Fibroblast of lung (primary cell): Measurements from ENCODE around the gene TTLL4. TPM values are rescaled to one million over a fixed set of nuclear protein-coding genes. Genes with fewer than 3 reads are reported as not detected.

ENCODE experiments used
- DNase-seq, 2 donors: peaks; one replicate each; pipeline versions ENCODE4 v3.0.0 to v3.0.0-alpha.2; 2010; ENCODE audit warnings: low read depth in 2 of 2
- H2AFZ ChIP-seq: 2 replicates; pipeline ENCODE4 v1.5.1; 2012; ENCODE audit warnings: low read length, control low read depth, inconsistent platforms
- H3K27ac ChIP-seq: 2 replicates; pipeline ENCODE4 v1.5.1; 2011; ENCODE audit warnings: low read length, control low read depth; ENCODE audit not compliant: insufficient read depth
- H3K27me3 ChIP-seq: 2 replicates; pipeline ENCODE4 v1.5.1; 2011; ENCODE audit warnings: mild to moderate bottlenecking, low read length; ENCODE audit not compliant: control insufficient read depth, insufficient read depth
- H3K36me3 ChIP-seq: 2 replicates; pipeline ENCODE4 v1.5.1; 2011; ENCODE audit warnings: low read length; ENCODE audit not compliant: control insufficient read depth, insufficient read depth
- H3K4me1 ChIP-seq: 2 replicates; pipeline ENCODE4 v1.5.1; 2011; ENCODE audit warnings: low read length; ENCODE audit not compliant: control insufficient read depth, insufficient read depth; ENCODE audit errors: extremely low read depth
- H3K4me2 ChIP-seq: 2 replicates; pipeline ENCODE4 v1.5.1; 2011; ENCODE audit warnings: low read length, control low read depth; ENCODE audit not compliant: insufficient read depth; ENCODE audit errors: extremely low read depth
- H3K4me3 ChIP-seq, 4 experiments: fragments of 200-600 bp in 1 of 4; sonication (generic) in 1 of 4; replicated peaks in 1 of 4; 2 replicates each; pipeline ENCODE4 v1.5.1; 2011 to 2016; ENCODE audit warnings: low read length in 4 of 4, low read depth in 3 of 4, mild to moderate bottlenecking in 3 of 4, control low read depth in 2 of 4, inconsistent platforms in 1 of 4, mixed read lengths in 1 of 4; ENCODE audit not compliant: insufficient read depth in 1 of 4; ENCODE audit errors: control extremely low read depth in 1 of 4
- H3K79me2 ChIP-seq: 2 replicates; pipeline ENCODE4 v1.5.1; 2012; ENCODE audit warnings: mild to moderate bottlenecking, low read length, inconsistent platforms; ENCODE audit not compliant: control insufficient read depth, insufficient read depth
- H3K9ac ChIP-seq: 2 replicates; pipeline ENCODE4 v1.5.1; 2011; ENCODE audit warnings: mild to moderate bottlenecking, low read length, control low read depth; ENCODE audit not compliant: insufficient read depth
- H3K9me3 ChIP-seq: 2 replicates; pipeline ENCODE4 v1.5.1; 2012; ENCODE audit warnings: low read depth, low read length; ENCODE audit not compliant: control insufficient read depth, insufficient read depth
- H4K20me1 ChIP-seq: 2 replicates; pipeline ENCODE4 v1.5.1; 2011; ENCODE audit warnings: low read length; ENCODE audit not compliant: control insufficient read depth, insufficient read depth; ENCODE audit errors: extremely low read depth
- EZH2 ChIP-seq: IDR thresholded peaks from 2 replicates; pipeline ENCODE4 v1.5.1; 2012; ENCODE audit warnings: low read length, control low read depth, mild to moderate bottlenecking; ENCODE audit errors: missing control alignments
- polyA plus RNA-seq, 2 donors: library from polyadenylated mRNA; depleted of rRNA in 1 of 2; stranded (reverse) in 1 of 2; unstranded in 1 of 2; fragments of >200 nt; gene quantifications; 2 replicates each; pipeline ENCODE4 v1.2.1, GENCODE V29; 2011 to 2012; ENCODE audit warnings: missing spikeins in 1 of 2
- total RNA-seq: library from RNA; depleted of rRNA; stranded (reverse); fragments of >200 nt; gene quantifications from 2 replicates; pipeline ENCODE4 v1.2.1, GENCODE V29; 2014
- TF ChIP-seq, protein P1 (sequence below), 2 donors: IDR thresholded peaks in 1 of 2; conservative IDR thresholded peaks in 1 of 2; 1 replicate in 1 of 2; 2 replicates in 1 of 2; pipeline ENCODE4 v1.5.1; 2011 to 2012; ENCODE audit warnings: low read length in 2 of 2, control low read depth in 1 of 2, inconsistent platforms in 1 of 2, low read depth in 1 of 2, mild to moderate bottlenecking in 1 of 2

The TTLL4 gene
- total and polyA plus RNA-seq, 2 donors (not counting 1 experiment from before 2014, with no cell fraction given): 6.1 to 9.4 TPM

DNA sequence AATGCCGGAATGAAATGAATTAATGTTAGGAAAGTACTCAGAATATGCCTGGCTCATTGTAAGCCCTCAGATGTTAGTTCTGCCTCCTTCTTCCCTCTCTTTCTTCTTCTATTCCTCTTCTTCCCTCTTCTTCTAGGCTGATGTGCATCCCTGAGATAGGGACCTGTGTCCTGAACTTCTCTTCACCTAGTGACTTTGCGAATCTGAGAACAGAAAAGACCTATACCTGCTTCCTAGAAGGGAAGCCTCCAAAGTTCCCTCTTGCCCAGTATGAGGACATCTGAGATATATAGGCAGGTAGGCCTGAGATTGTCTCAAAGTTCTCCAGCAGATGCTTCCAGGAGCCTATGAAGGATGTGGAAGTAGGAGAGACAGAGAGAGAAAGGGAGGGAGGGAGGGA is 63.2 kb downstream of the TTLL4 start:
- Histone ChIP-seq H3K4me3 (no peak overlapping the region), H3K4me1 (no peaks in the 10 kb centered on the region), H2AFZ (no peak overlapping the region), H3K27me3 (no peaks in the 10 kb centered on the region), H4K20me1 (no peaks in the 10 kb centered on the region), H3K79me2 (no peaks in the 10 kb centered on the region), H3K9me3 (no peaks in the 10 kb centered on the region), H3K27ac (no peak overlapping the region), H3K4me2 (no peak overlapping the region), H3K36me3 (no peaks in the 10 kb centered on the region), H3K9ac (no peak overlapping the region)
- TF ChIP-seq EZH2: no peak
- TF ChIP-seq, protein P1, sequence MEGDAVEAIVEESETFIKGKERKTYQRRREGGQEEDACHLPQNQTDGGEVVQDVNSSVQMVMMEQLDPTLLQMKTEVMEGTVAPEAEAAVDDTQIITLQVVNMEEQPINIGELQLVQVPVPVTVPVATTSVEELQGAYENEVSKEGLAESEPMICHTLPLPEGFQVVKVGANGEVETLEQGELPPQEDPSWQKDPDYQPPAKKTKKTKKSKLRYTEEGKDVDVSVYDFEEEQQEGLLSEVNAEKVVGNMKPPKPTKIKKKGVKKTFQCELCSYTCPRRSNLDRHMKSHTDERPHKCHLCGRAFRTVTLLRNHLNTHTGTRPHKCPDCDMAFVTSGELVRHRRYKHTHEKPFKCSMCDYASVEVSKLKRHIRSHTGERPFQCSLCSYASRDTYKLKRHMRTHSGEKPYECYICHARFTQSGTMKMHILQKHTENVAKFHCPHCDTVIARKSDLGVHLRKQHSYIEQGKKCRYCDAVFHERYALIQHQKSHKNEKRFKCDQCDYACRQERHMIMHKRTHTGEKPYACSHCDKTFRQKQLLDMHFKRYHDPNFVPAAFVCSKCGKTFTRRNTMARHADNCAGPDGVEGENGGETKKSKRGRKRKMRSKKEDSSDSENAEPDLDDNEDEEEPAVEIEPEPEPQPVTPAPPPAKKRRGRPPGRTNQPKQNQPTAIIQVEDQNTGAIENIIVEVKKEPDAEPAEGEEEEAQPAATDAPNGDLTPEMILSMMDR (conservative IDR thresholded peaks at IDR 0.05 in 1 of 2, IDR thresholded peaks at IDR 0.05 in 1 of 2; ENCODE audit: low read depth in 1 of 2, low read length in 2 of 2): no peak
- no peak for DNase-seq

DNA sequence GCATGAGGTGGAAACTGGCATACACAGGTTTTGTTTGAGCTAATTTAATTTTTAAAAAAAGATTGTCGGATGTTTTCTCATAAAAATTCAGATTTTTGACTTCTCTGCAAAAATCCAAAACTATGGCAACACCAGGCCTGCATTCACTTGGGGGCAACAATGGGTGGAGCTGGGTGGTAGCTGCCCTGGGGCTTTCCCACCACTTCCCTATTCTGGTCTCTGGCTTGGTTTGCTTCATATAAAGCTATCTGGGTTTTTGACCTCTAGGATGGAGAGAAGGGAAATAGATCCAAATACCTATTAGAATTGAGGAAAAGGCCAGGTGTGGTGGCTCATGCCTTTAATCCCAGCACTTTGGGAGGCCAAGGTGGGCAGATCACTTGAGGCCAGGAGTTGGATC is 65.9 kb downstream of the TTLL4 start:
- Histone ChIP-seq H3K9me3 (no peaks in the 10 kb centered on the region), H3K4me2 (no peak overlapping the region), H2AFZ (no peak overlapping the region), H4K20me1 (no peaks in the 10 kb centered on the region), H3K27ac (no peak overlapping the region), H3K4me3 (no peak overlapping the region), H3K79me2 (no peaks in the 10 kb centered on the region), H3K27me3 (no peaks in the 10 kb centered on the region), H3K4me1 (peaks cover 2% of the 10 kb centered on the region), H3K36me3 (no peaks in the 10 kb centered on the region), H3K9ac (no peak overlapping the region)
- TF ChIP-seq, protein P1 (conservative IDR thresholded peaks at IDR 0.05 in 1 of 2, IDR thresholded peaks at IDR 0.05 in 1 of 2; ENCODE audit: low read depth in 1 of 2, low read length in 2 of 2): no peak
- TF ChIP-seq EZH2: no peak
- no peak for DNase-seq

DNA sequence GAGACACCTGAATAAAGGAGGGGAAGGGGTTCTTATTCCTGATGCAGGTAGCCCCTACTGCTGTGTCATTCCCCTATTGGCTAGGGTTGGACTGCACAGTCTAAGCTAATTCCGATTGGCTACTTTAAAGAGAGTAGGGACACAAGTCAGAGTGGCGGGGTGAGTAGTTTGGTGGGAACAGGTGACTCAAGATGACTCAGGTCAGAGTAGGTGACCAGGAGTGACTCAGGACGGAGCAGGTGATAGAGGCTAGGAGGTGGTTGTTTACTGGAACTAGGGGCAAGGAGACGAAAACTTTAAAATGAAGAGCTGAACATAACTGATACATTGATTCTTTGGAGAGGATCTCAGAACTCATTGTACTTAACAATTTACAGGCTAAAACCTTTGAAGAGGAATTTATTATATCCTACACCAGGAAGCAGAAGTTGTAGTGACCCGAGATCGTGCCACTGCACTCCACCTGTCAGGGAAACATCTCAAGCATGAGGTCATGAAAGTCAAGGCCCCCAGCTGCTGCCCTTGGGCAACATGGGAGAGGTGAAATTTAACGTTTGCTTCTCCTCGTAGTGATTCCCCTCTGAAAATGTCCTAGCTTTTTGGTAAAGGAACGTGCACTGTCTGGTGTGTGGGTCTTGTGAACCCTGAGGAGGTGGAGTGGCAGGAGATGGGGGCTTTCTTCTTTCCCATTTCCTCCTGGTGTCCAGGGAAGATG is 66.8 kb downstream of the TTLL4 start:
- H3K36me3 ChIP-seq: no peaks in the 10 kb centered on the region
- no peak overlapping the region for H3K4me3 ChIP-seq
- H3K9me3 ChIP-seq: no peaks in the 10 kb centered on the region
- H3K4me1 ChIP-seq: peaks cover 2% of the 10 kb centered on the region
- H3K9ac ChIP-seq: no peak overlapping the region
- H3K4me2 ChIP-seq: no peak overlapping the region
- H4K20me1 ChIP-seq: no peaks in the 10 kb centered on the region
- no peak overlapping the region for H3K27ac ChIP-seq
- H3K79me2 ChIP-seq: no peaks in the 10 kb centered on the region
- TF ChIP-seq, protein P1 (conservative IDR thresholded peaks at IDR 0.05 in 1 of 2, IDR thresholded peaks at IDR 0.05 in 1 of 2; ENCODE audit: low read depth in 1 of 2, low read length in 2 of 2): no peak
- no peak for TF ChIP-seq EZH2
- no peaks in the 10 kb centered on the region for H3K27me3 ChIP-seq
- DNase-seq: no peak
- no peak overlapping the region for H2AFZ ChIP-seq
